ENCODE data around the gene MAPK10.
"Not testable (repeated sequence)": the region's sequence is repeated elsewhere in the genome, so short reads cannot be mapped to it uniquely, and the experiment has no call there.

The MAPK10 gene

DNA sequence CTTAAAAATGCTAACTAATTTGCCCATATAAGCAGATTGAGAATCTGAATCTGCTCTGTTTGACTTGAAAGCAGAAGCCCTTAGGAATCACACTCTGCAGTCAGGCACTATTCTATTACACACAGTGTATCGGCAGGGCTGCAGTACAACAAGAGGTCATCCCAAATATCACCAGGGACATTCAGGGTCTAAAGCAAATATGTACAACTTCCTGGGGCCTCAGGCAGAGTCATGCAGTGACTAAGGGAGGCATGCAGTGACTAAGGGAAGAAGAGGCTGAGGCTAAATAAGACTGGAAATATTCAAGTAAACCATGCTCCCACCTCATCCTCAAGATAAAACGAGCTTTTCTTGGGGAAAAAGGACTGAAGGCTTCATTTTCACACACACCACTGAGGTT is 20.9 kb downstream of the MAPK10 start:
- no peak for DNase-seq (ENCODE audit: low read depth in 2 of 2)

DNA sequence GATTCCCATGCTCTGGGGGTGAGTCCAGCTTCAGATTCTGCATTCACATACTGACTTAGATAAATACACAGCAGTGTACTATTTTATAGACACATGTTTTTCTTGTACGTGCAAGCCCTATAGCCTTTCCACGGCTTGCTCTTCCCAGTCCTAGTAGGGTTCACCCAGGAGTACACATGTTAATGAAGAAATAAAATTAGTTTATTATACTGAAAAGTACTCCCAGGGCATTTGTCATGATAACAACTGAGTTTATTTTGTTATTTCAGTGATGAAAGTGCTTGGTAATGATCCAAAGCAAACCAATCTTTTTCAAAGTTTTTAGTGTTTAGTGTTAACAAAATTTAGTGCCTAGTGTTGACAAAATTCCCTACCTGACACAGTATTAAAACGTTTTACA is 21.3 kb downstream of the MAPK10 start:
- DNase-seq (ENCODE audit: low read depth in 2 of 2), result no peak

DNA sequence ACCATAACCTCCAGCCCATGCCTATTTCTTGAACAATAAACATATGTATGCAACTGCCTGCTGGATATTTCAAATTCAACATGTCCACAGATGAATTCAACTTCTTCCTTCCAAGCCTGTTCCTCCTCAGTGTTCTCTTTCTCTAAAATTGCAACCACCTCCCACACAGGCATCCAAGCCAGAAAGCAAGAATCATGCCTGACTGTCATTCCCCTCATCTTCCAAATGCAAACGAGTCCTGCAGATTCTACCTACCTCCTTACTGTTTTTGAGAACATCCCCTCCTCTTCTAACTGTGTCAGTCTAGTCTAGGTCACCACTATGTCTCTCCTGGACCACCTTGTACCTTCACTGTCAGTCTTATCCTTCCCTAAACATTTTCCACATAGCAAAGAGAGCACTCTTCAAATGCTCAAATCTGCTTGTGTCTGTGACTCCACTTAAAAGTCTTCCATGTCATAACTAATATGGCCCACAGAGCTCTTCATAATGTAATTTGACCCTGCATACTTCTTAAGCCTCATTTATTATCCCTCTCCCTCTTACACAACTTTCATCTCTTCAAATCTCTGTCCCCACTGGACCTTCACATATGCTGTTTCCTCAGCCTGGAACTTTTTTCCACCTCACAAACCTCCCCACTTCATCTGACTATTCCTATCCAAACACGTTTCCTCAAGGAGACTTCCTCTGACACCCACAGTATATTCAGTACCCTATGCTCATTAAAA is 25.7 kb downstream of the MAPK10 start:
- DNase-seq (ENCODE audit: low read depth in 2 of 2), result no peak

GRCh38 chr4:86333236-86333635 is 26.6 kb downstream of the MAPK10 start:
- no peak for DNase-seq (ENCODE audit: low read depth in 2 of 2)

GRCh38 chr4:86330961-86331742 is 28.7 kb downstream of the MAPK10 start:
- DNase-seq (ENCODE audit: low read depth in 2 of 2), result no peak

DNA sequence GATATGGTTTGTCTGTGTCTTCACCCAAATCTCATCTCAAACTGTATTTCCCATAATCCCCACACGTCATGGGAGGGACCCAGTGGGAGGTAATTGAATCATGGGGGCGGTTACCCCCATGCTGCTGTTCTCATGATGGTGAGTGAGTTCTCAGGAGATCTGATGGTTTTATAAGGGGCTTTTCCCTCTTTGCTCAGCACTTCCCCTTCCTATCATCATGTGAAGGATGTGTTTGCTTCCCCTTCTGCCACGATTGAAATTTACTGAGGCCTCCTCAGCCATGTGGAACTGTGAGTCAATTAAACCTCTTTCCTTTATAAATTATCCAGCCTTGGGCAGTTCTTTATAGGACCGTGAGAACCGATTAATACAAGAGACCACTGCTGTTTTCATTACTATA is 29.4 kb downstream of the MAPK10 start:
- not testable (repeated sequence) for DNase-seq (ENCODE audit: low read depth in 2 of 2)

DNA sequence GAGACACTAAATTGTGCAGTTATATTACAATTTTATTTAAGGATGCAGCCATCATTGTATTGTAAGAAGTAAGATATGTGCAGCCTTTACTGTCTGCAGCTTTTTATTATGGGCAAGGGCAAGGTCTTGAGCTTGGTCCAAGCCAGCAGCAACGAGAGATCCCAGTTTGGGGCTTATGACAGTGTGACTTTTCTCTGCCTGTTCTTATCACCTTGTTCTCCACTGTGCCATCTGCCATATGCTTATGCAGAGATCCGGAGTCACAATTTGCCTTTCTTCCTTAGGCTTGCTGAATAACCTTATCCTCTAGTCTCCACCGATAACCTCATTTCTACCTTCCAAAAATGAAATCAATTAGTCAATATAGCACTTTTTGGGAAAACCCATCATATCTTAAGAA is 30.4 kb downstream of the MAPK10 start:
- DNase-seq (ENCODE audit: low read depth in 2 of 2), result no peak

- DNase-seq (ENCODE audit: low read depth in 2 of 2), result no peak
These were observed 33.5 kb downstream of the MAPK10 start for GRCh38 chr4:86326400-86326799.

DNA sequence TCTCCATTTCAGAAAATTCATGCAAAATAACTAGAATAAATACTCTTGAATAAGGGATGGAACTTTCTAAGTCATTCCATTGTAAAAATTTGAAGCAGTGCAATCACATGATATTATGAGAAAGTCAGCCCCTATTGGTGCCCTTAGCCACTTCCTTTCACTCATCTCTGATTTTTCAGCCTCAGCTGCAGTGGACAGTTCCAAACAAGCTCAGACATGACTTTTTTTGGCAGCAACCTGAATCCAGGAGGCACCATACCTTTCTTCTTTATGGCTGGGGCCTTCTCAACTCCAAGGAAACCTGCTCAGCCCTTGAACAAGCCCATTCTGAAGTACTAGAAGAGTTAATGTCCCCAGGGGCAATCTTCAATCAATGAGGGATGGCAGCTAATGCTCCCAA is 40.5 kb downstream of the MAPK10 start:
- no peak for DNase-seq (ENCODE audit: low read depth in 2 of 2)

DNA sequence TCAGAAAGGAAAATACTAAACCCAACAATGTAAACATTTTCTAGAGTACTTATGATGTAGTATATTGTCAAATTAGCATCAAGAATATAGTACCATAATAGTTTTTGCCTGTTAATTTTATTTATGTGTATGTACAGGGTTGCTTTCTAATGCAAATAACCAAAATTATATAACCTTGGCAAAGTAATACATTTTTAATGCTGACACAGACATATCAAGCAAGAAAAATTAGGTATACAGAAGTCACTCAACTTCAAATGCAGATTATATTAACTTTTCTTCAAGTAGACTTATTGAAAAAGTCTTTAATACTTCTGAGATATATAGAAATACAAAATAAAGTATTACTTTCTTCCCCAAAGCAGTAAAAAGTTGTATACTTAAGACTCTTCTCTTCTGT is 44.3 kb downstream of the MAPK10 start:
- no peak for DNase-seq (ENCODE audit: low read depth in 2 of 2)

DNA sequence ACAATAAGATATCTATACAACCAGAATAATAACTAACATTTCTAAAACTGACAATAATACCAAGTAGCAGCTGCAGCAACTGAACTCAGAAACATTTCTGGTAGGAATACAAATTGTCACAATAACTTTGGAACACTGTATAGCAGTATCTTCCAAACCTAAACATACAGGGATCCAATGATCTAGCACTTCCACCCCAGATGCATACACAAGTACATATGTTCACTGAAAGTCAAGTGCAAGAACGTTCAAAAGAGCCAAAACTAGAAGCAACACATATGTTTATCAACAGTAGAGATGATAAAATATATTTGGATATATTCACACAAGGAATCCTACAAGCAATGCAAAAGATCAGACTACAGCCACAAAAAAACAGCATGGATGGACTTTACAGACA is 46.2 kb downstream of the MAPK10 start:
- no peak for DNase-seq (ENCODE audit: low read depth in 2 of 2)

GRCh38 chr4:86307432-86307831 is 52.4 kb downstream of the MAPK10 start:
- no peak for DNase-seq (ENCODE audit: low read depth in 2 of 2)

DNA sequence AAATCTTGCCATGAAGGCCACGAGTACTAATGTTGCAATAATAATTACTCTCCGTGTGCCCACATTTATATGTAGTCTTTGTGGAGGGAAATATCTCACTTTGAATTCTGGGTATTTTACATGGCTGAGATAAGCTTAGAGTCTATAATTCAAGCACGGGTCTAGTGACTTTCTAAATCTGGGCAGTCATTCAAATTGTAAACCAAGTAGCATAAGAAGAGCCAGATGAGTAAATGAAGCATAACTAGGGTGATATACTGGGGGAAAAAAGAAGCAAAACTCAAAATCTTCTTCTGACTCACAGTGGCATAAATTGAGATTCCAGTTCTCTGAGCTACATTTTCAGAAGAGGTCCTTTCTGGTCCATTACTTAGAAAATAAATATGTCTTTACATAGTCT is 53.0 kb downstream of the MAPK10 start:
- DNase-seq (ENCODE audit: low read depth in 2 of 2), result no peak

DNA sequence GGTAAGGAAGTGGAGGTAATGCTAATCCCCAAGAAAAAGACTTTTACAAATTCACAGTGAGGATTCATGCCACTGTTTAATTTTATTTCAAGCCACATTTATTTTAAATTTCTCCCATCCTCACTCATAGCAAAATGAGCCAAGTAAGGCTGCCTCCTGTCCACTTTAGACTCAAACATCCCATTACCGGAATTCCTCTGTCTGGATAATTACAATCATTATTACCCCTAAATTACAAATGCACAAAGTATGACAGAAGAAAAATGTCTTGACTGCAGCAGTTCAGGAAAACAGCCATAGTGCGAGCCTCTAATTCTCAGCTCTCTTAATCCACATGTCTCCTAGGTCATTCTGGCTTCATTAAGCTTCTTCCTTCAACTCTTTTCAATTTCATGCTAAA is 57.0 kb downstream of the MAPK10 start:
- DNase-seq (ENCODE audit: low read depth in 2 of 2), result no peak

DNA sequence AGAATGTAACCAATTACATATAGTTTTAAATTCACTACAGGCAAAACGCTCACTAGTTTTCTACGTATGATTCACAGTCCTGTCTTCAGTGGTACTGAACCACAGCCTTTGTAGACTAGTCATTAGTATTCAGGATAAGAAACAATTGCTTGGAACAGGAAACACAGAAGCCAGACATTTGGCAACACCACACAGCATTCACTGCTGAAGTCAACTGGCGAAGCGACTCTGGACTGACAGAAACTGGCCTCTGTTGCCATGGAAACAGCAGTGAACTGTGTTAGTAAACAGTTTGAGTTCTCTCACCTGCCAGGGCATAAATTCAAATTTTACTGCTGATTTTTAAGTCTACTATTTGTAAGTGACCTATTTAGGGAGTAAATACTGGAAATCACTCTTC is 57.6 kb downstream of the MAPK10 start:
- DNase-seq (ENCODE audit: low read depth in 2 of 2), result no peak

DNA sequence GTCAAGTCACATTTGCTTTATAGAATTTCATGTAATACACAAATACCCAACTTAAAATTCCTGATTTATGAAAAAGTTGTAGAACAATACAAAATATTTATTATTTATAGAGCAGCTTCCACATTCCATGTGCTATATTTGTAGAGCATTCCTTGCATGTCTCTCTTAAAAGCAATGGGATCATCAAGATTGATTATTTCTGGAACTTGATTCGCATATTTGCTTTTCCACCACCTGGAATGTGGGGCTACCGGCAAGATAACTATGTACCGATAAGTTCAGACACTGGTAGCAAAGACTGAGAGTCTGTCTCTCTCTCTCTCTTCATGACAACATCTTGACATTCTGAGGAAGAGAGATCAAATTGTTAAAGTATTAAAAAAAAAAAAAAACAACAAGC is 59.3 kb downstream of the MAPK10 start:
- DNase-seq (ENCODE audit: low read depth in 2 of 2), result no peak

DNA sequence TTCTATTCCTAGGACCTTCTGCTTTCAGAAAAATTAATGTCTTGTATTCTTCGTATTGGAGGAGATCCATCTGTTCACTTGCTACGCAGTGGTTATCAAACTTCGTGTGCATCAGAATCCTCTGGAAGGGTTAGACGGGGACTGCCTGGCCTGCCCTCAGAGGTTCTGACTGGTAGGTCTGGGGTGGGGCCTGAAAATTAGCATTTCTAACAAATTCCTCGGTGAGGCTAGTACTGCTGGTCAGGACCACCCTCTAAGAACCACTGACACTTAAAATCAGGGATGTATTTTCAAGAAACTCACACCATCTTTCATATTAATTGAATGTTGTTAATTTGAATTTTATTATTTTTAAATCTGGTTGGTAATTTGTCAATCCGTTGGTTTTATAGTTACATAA is 63.0 kb downstream of the MAPK10 start:
- no peak for DNase-seq (ENCODE audit: low read depth in 2 of 2)

DNA sequence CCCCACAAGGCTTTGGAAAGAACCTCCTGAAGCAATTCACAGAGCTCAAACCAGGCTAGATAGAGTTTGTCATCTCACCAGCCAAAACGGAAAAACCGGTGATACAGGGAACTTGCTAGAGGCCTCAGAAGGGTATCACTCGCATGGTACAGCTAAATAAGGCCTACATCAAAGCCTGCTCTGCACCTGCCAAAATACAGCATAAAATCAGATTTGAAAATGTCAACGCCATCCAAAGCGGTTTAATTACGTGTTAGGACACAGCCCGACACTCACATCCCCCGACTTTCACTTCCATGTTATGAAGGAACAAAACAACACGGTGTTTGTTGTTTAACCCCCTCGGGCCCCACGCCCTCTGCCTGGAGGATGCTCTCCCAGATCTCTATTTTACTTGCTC is 65.0 kb downstream of the MAPK10 start:
- DNase-seq (ENCODE audit: low read depth in 2 of 2), result no peak

GRCh38 chr4:86291180-86291579 is 68.7 kb downstream of the MAPK10 start:
- DNase-seq (ENCODE audit: low read depth in 2 of 2), result no peak

DNA sequence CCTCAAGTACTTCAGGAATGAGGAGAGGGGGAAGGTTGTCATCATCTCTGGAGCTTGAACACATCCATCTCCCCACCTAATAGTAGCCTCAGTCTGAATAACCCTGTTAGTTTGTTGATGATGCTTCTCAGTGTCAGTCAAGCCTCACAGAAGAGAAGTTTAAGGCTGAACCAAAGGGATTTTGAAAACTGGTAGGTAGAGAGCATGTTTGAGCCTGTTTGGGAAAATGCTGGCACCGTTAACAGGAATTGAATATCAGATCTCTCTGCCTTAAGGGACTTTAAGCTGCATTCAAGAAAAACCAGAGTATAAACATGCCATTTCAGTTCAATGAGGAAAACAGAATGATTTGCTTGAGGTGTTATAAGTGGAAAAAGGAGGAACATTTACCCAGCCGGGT is 73.1 kb downstream of the MAPK10 start:
- DNase-seq (ENCODE audit: low read depth in 2 of 2), result no peak

GRCh38 chr4:86283371-86283770 is 76.5 kb downstream of the MAPK10 start:
- no peak for DNase-seq (ENCODE audit: low read depth in 2 of 2)

GRCh38 chr4:86280246-86280645 is 79.6 kb downstream of the MAPK10 start:
- DNase-seq (ENCODE audit: low read depth in 2 of 2), result no peak

DNA sequence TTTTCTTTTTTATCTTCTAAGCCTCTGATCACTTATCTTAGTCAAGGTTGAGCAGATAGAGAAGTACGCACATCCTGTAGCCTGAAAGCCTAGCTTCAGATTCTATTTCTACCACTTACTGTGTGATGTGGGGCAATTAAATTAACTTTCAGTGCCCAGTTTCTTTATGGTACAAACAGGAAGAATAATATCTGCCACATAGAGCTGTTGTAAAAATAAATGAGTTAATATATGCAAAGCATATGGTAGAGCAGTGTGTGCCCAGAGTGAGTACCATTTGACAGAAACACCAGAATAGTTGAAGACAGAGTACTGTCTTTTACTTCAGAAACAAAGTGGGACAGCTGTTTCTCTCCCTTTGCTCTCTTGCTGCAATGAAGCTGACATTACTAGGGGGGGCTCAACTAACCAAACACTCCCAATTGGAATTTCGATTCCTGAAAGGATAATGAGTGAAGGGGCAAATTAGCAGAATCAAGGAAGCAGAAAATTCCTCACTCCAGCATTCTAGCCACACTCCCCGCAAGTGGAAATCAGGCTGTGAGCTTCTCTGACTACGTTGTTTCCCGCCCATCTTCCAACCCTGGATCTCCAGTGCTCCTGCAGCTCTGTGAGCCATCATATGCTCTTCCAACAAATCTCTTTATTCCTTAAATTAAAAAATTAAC is 80.4 kb downstream of the MAPK10 start:
- no peak for DNase-seq (ENCODE audit: low read depth in 2 of 2)

Measured in stimulated activated CD8-positive, alpha-beta memory T cell treated with anti-CD3 and anti-CD28 coated beads, Interleukin-7, amount 100 ng/mL, for 1 hour (primary cell).